NOMO-1 (cell line): ENCODE results near the gene UNK.
"Not testable (repeated sequence)": the region's sequence is repeated elsewhere in the genome, so short reads cannot be mapped to it uniquely, and the experiment has no call there.

Experiments used
- DNase-seq, 2 experiments: peaks; one replicate each; lab custom pipeline; 2025; ENCODE audit not compliant: unreplicated experiment in 2 of 2; lab: John Stamatoyannopoulos, UW

UNK gene

GRCh38 chr17:75773121-75773807, 11.3 kb upstream of the UNK start:
- DNase-seq, result no peak

- DNase-seq, result no peak
Observed at GRCh38 chr17:75773808-75774470, 10.7 kb upstream of the UNK start.

GRCh38 chr17:75774471-75774990, 10.1 kb upstream of the UNK start:
- DNase-seq, result no peak

GRCh38 chr17:75774991-75775668, 9.5 kb upstream of the UNK start:
- no peak for DNase-seq

GRCh38 chr17:75776386-75777295, 8.0 kb upstream of the UNK start:
- peak; percentile 29 to 56 for DNase-seq

GRCh38 chr17:75777296-75777922, 7.2 kb upstream of the UNK start:
- no peak for DNase-seq

- not testable (repeated sequence) for DNase-seq
Observed at GRCh38 chr17:75778066-75778860, 6.3 kb upstream of the UNK start.

- peak in 1 of 2 experiments; percentile 72 for DNase-seq
Observed at GRCh38 chr17:75778861-75779249, 5.8 kb upstream of the UNK start.

- DNase-seq, result peak; percentile 99
Observed at GRCh38 chr17:75779250-75779986, 5.2 kb upstream of the UNK start.

- DNase-seq, result no peak
Observed at GRCh38 chr17:75779987-75780889, 4.4 kb upstream of the UNK start.

GRCh38 chr17:75783069-75783783, 1.4 kb upstream of the UNK start:
- peak; percentile 83 to 97 for DNase-seq

- DNase-seq, result no peak
Observed at GRCh38 chr17:75783803-75784472, 668 bp upstream of the UNK start.

GRCh38 chr17:75785016-75785890, 647 bp downstream of the UNK start:
- peak; percentile 87 to 92 for DNase-seq

GRCh38 chr17:75791254-75791653, 6.6 kb downstream of the UNK start:
- no peak for DNase-seq

- DNase-seq, result no peak
Observed at GRCh38 chr17:75793460-75793859, 8.9 kb downstream of the UNK start.
